Stimulated activated CD4-positive, alpha-beta T cell treated with anti-CD3 and anti-CD28 coated beads, Interleukin-4, amount 100 ng/mL, for 1 hour (primary cell): ENCODE data around the gene NUTM2B.
"Not testable (repeated sequence)": the region's sequence is repeated elsewhere in the genome, so short reads cannot be mapped to it uniquely, and the experiment has no call there.

ENCODE experiments used
- DNase-seq: peaks from one replicate; pipeline ENCODE4 v3.0.0-alpha.2; 2020

Gene NUTM2B

DNA sequence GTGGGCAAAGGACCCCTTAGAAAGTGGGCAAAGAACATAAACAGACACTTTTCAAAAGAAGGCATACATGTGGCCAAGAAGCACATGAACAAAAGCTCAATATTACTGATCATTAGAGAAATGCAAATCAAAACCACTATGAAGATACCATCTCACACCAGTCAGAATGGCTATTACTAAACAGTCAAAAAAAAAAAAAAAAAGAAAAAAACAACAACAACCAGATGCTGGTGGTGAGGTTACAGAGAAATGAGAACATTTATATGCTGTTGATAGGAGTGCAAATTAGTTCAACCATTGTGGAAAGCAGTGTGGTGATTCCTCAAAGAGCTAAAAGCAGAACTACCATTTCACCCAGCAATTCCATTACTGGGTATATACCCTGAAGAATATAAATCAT, 50.6 kb downstream of the NUTM2B start:
- DNase-seq: not testable (repeated sequence)

DNA sequence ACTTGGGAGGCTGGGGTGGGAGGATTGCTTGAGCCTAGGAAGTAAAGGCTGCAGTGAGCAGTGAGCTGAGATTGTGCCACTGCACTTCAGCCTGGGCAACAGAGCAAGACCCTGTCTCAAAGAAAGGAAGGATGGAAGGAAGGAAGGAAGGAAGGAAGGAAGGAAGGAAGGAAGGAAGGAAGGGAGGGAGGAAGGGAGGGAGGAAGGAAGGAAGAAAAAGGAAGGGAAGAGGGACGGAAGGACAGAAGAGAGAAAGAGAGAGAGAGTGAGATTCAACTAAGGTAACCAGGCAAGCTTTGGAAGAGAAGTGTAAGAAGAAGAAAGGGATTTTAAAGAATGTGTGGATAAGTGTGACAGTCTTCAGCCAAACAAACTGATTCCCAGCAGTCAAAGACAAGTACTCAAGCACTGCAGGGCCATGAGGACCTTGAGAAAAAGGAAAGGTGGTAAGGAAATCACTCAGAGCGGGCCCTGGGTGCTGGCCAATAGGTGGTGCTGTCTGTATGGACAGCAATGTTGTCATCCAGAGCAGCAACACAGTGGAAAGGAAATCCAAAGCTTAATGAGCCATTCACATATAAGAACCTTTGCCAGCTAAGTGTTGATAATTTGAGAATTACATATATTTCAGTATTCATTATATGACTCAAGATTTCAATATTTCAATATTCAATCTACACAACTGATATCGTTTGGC, 55.4 kb downstream of the NUTM2B start:
- not testable (repeated sequence) for DNase-seq
